ENCODE results near the gene OR51S1.

Gene OR51S1

DNA sequence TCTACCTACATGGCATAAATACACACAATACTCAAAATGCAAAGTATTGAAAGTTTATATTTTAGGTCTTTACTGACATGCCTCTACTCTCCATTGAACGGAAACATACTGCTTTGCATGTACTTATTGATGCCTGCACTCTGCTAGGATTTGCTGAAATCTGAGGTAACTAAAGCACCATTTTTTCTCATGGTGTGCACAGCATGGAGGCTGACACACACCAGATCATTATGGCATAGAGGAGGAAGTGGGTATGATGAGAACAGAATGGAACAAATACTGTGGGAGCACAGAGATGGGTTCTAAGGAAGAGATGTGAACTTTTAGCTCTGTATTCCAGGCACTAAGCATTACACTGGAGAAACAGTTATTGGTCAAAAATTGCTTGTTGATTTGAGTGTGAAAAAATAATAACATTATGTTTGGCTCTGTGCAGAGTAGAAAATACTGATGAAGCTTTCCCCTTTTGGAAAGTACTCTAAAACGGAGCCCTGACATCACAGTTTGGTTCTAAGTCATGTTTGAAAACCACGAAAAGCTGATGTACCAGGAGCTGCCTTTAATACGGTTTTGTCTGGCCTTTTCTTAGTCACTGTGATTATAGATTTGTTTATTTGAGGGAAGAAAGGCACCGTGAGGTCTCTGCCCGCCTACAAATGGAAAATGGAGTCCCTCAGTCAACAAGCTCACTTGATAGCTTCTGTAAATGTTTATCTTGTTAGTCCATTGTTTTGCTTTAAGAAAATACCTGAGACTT lies 50.4 kb downstream of the OR51S1 start:
- no peak for TF ChIP-seq EZH2phosphoT487 (IDR thresholded peaks at IDR 0.05; ENCODE audit: borderline replicate concordance, low read length)
- TF ChIP-seq, protein P1, sequence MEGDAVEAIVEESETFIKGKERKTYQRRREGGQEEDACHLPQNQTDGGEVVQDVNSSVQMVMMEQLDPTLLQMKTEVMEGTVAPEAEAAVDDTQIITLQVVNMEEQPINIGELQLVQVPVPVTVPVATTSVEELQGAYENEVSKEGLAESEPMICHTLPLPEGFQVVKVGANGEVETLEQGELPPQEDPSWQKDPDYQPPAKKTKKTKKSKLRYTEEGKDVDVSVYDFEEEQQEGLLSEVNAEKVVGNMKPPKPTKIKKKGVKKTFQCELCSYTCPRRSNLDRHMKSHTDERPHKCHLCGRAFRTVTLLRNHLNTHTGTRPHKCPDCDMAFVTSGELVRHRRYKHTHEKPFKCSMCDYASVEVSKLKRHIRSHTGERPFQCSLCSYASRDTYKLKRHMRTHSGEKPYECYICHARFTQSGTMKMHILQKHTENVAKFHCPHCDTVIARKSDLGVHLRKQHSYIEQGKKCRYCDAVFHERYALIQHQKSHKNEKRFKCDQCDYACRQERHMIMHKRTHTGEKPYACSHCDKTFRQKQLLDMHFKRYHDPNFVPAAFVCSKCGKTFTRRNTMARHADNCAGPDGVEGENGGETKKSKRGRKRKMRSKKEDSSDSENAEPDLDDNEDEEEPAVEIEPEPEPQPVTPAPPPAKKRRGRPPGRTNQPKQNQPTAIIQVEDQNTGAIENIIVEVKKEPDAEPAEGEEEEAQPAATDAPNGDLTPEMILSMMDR (IDR thresholded peaks at IDR 0.05; ENCODE audit: low read depth, low read length, poor library complexity, severe bottlenecking), result no peak
- Histone ChIP-seq H3K4me1 (ENCODE audit: control insufficient read depth, low read length) (no peaks in the 10 kb centered on the region), H3K79me2 (ENCODE audit: control insufficient read depth, low read length) (no peaks in the 10 kb centered on the region), H3K9me3 (ENCODE audit: control insufficient read depth, insufficient read depth, low read length) (no peaks in the 10 kb centered on the region), H3K4me3 (ENCODE audit: low read length) (no peak overlapping the region), H3K27ac (ENCODE audit: low read depth, low read length) (no peak overlapping the region), H3F3A (ENCODE audit: control insufficient read depth, insufficient read depth) (no peaks in the 10 kb centered on the region), H3K4me2 (ENCODE audit: low read length) (no peak overlapping the region), H3K36me3 (ENCODE audit: control insufficient read depth, low read length) (no peaks in the 10 kb centered on the region), H3K27me3 (ENCODE audit: control insufficient read depth, low read length) (no peaks in the 10 kb centered on the region), H4K20me1 (ENCODE audit: control insufficient read depth, insufficient read depth, low read depth, low read length) (no peaks in the 10 kb centered on the region), H3K9me2 (replicated peaks; ENCODE audit: control insufficient read depth, low read length) (no peaks in the 10 kb centered on the region)

All from DOHH2 (cell line).